ENCODE data around the gene RAET1G.

The RAET1G gene

DNA sequence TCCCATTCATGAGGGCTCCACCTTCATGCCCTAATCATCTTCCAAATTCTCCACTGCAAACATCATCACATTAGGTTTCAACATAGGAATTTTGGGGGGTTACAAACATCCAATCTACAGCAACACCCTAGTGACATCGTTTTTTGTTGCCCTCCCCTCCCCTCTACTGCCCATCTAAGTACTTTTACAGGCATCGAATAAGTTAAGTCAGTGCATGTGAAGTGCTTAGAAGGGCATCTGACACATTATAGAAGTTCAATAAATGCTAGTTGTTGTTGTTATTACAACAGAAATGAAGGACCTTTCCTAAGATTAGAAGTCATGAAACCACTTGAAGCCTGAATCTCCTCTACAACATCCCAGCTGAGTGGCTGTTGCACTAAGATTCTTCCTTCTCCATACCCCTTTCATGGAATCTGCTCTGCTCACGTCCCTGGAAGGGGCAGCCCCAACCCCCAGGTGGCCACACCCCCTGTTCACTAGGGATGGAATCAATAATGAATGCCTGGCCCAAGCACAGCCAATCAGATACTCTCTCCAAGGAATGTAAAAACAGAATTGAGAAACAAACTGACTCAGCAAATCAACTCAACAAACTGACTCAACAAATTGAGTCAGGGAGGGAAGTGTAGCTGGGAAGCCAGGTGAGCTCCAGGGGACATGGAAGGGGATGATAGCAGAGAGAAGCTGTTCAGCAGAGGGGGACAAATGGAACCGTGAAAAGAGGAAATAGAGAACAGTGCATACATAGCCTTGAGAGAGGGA lies 54.9 kb downstream of the RAET1G start:
- DNase-seq (ENCODE audit: low read depth in 2 of 2), result no peak
